Nephron progenitor cell (in vitro differentiated cells): ENCODE measurements around the gene CDK4.

ENCODE experiments used
- DNase-seq: peaks from one replicate; pipeline ENCODE4 v3.0.0; 2021
- H3K27ac Mint-ChIP-seq: 2 replicates; pipeline ENCODE4 v1.8.0; 2021; ENCODE audit warnings: mild to moderate bottlenecking, moderate library complexity, mixed read lengths
- H3K27me3 Mint-ChIP-seq: 2 replicates; pipeline ENCODE4 v1.8.0; 2021; ENCODE audit warnings: mild to moderate bottlenecking, low read depth, mixed read lengths; ENCODE audit not compliant: poor library complexity
- H3K36me3 Mint-ChIP-seq: 2 replicates; pipeline ENCODE4 v1.8.0; 2021; ENCODE audit warnings: low read depth, mixed read lengths
- H3K4me1 Mint-ChIP-seq: 2 replicates; pipeline ENCODE4 v1.8.0; 2021; ENCODE audit warnings: mixed read lengths
- H3K4me3 Mint-ChIP-seq: 2 replicates; pipeline ENCODE4 v1.8.0; 2021; ENCODE audit warnings: mild to moderate bottlenecking, moderate library complexity, mixed read lengths
- H3K9me3 Mint-ChIP-seq: 2 replicates; pipeline ENCODE4 v1.8.0; 2021; ENCODE audit warnings: mild to moderate bottlenecking, moderate library complexity, mixed read lengths
- CTCF ChIP-seq: fragments of 200-600 bp; sonication (generic); IDR thresholded peaks from 2 replicates; pipeline ENCODE4 v1.5.0; 2021; ENCODE audit warnings: antibody characterized with exemption

Gene CDK4

GRCh38 chr12:57751788-57752667 is at the start of gene CDK4:
CDK4 (minus strand) TSS chr12:57752310; CDS start chr12:57751717, 593 bp downstream.
- peaks cover 53% of the 10 kb centered on the region for H3K4me1 Mint-ChIP-seq
- H3K27ac Mint-ChIP-seq, result peak within 1 kb of the TSS; percentile 94

GRCh38 chr12:57800965-57801364 is 48.9 kb upstream of the CDK4 start:
- H3K4me1 Mint-ChIP-seq, result no peaks in the 10 kb centered on the region
- H3K27me3 Mint-ChIP-seq, result no peaks in the 10 kb centered on the region
- no peak overlapping the region for H3K27ac Mint-ChIP-seq
- no peak for TF ChIP-seq CTCF
- H3K36me3 Mint-ChIP-seq, result peaks cover 38% of the 10 kb centered on the region
- no peak for DNase-seq
- H3K4me3 Mint-ChIP-seq, result no peak overlapping the region
- H3K9me3 Mint-ChIP-seq, result no peaks in the 10 kb centered on the region

More at GRCh38 chr12:57751788-57752667, at the start of gene CDK4:
- peak; percentile 99 for DNase-seq
- Mint-ChIP-seq H3K36me3 (peaks cover 46% of the 10 kb centered on the region), H3K4me3 (peak within 1 kb of the TSS; percentile 98), H3K27me3 (peaks cover 43% of the 10 kb centered on the region), H3K9me3 (no peaks in the 10 kb centered on the region)
- no peak for TF ChIP-seq CTCF

DNA sequence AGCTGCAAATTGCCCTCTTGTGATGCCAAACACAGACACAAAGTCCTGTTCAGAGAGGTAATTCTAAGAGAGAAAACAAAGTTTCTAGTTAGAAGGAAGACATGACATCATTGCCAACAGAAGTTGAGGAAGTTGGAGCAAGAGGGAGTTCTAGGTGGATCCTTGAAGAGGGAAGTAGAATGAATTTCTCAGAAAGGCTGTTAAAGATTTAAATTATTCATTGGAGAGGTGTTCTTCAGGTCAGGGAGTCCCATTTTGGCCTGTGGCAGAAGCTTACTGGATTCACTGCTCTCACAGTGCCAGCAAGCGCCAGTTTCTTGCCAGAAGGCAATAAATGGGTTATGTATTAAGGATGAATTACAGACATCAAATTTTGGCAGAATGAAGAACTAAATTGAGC is 45.8 kb upstream of the CDK4 start:
- H3K36me3 Mint-ChIP-seq, result peaks cover 47% of the 10 kb centered on the region

DNA sequence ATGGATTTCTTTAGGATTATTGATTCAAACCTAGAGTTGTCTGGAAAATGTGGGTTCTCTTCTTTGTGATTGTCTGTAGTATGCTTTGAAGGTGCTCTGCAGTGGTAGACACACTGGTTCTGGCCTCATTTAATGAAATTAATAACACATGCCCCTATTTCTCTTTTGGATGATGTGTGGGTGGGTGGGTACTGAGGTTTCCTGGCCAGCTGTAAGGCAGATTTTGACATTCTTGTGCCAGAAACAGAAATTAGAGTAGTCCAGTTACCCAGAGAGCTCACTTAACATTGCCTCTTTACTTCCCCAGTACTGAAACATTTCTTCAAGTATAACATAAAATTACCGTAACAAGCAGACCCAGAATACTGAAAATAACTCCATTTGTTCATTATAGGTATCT is 44.9 kb upstream of the CDK4 start:
- TF ChIP-seq CTCF, result no peak
- no peaks in the 10 kb centered on the region for H3K27me3 Mint-ChIP-seq
- no peak overlapping the region for H3K4me3 Mint-ChIP-seq
- no peak overlapping the region for H3K27ac Mint-ChIP-seq
- DNase-seq, result no peak
- H3K36me3 Mint-ChIP-seq, result peaks cover 57% of the 10 kb centered on the region
- no peaks in the 10 kb centered on the region for H3K4me1 Mint-ChIP-seq
- no peaks in the 10 kb centered on the region for H3K9me3 Mint-ChIP-seq

More for the DNA sequence above, 45.8 kb upstream of the CDK4 start:
- Mint-ChIP-seq H3K9me3 (no peaks in the 10 kb centered on the region), H3K4me1 (no peaks in the 10 kb centered on the region), H3K27ac (no peak overlapping the region), H3K27me3 (no peaks in the 10 kb centered on the region), H3K4me3 (no peak overlapping the region)
- no peak for TF ChIP-seq CTCF
- no peak for DNase-seq

GRCh38 chr12:57795354-57795753 is 43.2 kb upstream of the CDK4 start:
- Mint-ChIP-seq H3K36me3 (peaks cover 68% of the 10 kb centered on the region), H3K9me3 (no peaks in the 10 kb centered on the region)
- TF ChIP-seq CTCF, result no peak

GRCh38 chr12:57793920-57794319 is 41.8 kb upstream of the CDK4 start:
- no peaks in the 10 kb centered on the region for H3K4me1 Mint-ChIP-seq
- TF ChIP-seq CTCF, result no peak
- no peak for DNase-seq
- peaks cover 67% of the 10 kb centered on the region for H3K36me3 Mint-ChIP-seq
- H3K9me3 Mint-ChIP-seq, result no peaks in the 10 kb centered on the region
- H3K27ac Mint-ChIP-seq, result no peak overlapping the region
- H3K4me3 Mint-ChIP-seq, result no peak overlapping the region
- H3K27me3 Mint-ChIP-seq, result no peaks in the 10 kb centered on the region

More at GRCh38 chr12:57795354-57795753, 43.2 kb upstream of the CDK4 start:
- no peaks in the 10 kb centered on the region for H3K27me3 Mint-ChIP-seq
- no peak for DNase-seq
- H3K27ac Mint-ChIP-seq, result no peak overlapping the region
- no peaks in the 10 kb centered on the region for H3K4me1 Mint-ChIP-seq
- no peak overlapping the region for H3K4me3 Mint-ChIP-seq
